Measurements from ENCODE around the gene FARSA.

Gene FARSA

DNA sequence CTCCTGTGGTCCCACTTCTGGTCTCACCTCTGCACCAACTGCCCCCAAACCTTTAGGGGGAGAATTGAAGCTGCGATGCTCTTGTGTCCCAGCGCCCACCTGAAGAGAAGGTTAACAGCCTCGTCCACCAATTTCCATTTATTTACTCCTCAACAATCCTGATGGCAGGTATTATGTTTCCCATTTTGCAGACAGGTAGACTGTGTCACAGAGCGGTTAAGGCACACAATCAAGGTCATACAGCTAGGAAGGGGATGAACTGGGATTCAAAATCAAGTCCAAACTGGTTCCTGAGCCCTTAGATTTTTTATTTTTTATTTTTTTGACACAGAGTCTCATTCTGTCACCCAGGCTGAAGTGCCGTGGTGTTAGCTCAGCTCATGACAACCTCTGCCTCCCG, 58.4 kb downstream of the FARSA start:
- Mint-ChIP-seq H3K9me3 (peaks cover 5% of the 10 kb centered on the region), H3K27me3 (no peaks in the 10 kb centered on the region), H3K4me1 (peaks cover 5% of the 10 kb centered on the region), H3K27ac (no peak overlapping the region), H3K36me3 (peaks cover 14% of the 10 kb centered on the region), H3K4me3 (no peak overlapping the region)

- Mint-ChIP-seq H3K27me3 (no peaks in the 10 kb centered on the region), H3K4me1 (no peaks in the 10 kb centered on the region), H3K9me3 (peaks cover 5% of the 10 kb centered on the region), H3K36me3 (peaks cover 14% of the 10 kb centered on the region), H3K27ac (no peak overlapping the region), H3K4me3 (no peak overlapping the region)
These were observed 59.4 kb downstream of the FARSA start for GRCh38 chr19:12873891-12874745.

DNA sequence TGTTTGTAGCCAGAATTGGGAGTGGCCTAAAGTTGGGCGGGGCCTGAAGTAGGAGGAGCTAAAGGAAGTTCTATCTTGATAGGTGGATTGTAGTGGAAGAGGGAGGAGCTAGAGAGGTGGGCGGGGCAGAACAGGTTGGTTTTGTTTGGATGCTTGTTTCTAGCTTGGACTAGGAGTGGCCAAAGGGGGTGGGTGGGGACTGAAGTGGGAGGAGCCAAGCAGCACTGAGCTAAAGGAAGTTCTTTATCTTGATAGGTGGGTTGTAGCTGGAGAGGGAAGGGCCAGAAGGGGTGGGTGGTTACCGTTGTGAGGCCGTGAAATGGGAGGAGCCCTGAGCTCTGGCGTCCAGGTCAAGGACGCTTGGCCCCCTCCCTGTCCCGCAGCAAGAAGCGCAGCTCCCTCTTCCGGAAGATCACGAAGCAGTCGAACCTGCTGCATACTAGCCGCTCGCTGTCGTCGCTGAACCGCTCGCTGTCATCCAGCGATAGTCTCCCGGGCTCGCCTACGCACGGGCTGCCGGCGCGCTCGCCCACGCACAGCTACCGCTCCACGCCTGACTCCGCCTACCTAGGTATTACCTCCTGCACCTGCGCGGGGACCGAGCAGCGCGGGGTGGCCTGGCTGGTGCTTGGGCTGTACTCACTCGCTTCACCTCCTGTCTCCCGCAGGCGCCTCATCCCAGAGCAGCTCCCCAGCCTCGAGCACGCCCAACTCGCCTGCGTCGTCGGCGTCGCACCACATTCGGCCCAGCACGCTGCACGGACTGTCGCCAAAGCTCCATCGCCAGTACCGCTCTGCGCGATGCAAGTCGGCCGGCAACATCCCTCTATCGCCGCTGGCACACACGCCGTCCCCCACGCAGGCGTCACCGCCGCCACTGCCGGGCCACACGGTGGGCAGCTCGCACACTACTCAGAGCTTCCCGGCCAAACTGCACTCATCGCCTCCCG, 60.3 kb downstream of the FARSA start:
- Mint-ChIP-seq H3K4me1 (no peaks in the 10 kb centered on the region), H3K27me3 (no peaks in the 10 kb centered on the region), H3K9me3 (peaks cover 5% of the 10 kb centered on the region), H3K4me3 (peak overlapping the region; percentile 19), H3K36me3 (peaks cover 14% of the 10 kb centered on the region), H3K27ac (no peak overlapping the region)

Measured in activated naive CD4-positive, alpha-beta T cell treated with anti-CD3 and anti-CD28 coated beads, Interleukin-2, amount 50 U/mL, for 24 hours (primary cell).